ENCODE results near the gene DDX20.
A peak's percentile ranks its signal among the peaks of the same experiment; 100 is the strongest.

The DDX20 gene, protein sequence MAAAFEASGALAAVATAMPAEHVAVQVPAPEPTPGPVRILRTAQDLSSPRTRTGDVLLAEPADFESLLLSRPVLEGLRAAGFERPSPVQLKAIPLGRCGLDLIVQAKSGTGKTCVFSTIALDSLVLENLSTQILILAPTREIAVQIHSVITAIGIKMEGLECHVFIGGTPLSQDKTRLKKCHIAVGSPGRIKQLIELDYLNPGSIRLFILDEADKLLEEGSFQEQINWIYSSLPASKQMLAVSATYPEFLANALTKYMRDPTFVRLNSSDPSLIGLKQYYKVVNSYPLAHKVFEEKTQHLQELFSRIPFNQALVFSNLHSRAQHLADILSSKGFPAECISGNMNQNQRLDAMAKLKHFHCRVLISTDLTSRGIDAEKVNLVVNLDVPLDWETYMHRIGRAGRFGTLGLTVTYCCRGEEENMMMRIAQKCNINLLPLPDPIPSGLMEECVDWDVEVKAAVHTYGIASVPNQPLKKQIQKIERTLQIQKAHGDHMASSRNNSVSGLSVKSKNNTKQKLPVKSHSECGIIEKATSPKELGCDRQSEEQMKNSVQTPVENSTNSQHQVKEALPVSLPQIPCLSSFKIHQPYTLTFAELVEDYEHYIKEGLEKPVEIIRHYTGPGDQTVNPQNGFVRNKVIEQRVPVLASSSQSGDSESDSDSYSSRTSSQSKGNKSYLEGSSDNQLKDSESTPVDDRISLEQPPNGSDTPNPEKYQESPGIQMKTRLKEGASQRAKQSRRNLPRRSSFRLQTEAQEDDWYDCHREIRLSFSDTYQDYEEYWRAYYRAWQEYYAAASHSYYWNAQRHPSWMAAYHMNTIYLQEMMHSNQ

DNA sequence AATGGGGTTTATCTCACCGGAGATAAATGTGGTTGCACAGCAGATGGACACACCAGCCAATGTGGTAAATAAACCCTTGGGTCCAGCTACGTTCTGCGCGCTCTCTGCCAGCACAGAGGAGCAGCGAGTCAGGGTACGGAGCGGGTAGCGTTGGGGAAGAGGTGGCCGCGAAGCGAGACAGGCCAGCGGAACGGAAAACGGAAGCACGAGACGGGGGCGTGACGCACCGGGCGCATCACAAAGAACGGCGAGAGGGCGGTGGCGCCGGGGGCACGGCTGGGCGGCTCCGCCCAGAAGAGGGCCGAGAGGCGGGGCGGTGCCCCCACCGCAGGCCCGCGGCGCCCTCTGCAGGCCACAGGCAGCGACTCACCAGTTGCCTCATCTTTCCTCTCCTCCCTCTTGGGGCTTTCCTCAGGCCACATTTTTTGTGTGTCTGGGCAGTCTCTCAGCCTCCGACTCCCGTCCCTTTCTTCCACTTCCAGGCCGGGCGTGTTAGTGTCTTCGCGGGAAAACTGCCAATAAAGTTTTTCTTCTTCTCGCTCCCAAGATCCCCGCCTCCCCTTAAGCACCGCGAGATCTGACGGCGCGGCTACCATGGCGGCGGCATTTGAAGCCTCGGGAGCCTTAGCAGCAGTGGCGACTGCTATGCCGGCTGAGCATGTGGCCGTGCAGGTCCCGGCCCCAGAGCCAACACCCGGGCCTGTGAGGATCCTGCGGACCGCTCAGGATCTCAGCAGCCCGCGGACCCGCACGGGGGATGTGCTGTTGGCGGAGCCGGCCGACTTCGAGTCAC, at the start of gene DDX20:
DDX20 (plus strand) TSS at position 571 of the 793 bp plus-strand sequence; CDS start at position 595, 24 bp downstream.
- peak; percentile 98 for DNase-seq (ENCODE audit: low spot score)

DNA sequence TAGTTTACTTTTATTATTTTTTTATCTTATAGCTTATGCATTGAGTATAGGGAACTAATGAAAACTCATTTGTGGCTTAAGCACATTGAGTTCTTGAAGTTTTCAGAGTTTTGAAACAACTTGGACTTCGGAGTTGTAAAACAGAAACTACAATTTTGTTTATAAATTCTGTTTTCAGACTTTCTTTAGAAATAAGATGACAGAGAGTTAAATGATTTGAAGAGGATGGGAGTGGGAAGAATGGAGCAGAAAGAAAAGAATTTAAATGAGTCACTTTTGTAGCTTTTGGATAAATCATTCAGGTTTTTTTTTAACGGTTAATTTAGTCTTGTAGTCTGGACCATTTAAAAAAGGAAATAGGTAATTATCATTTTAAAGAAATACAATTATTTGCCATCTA, 48.8 kb upstream of the DDX20 start:
- DNase-seq (ENCODE audit: low spot score), result no peak

DNA sequence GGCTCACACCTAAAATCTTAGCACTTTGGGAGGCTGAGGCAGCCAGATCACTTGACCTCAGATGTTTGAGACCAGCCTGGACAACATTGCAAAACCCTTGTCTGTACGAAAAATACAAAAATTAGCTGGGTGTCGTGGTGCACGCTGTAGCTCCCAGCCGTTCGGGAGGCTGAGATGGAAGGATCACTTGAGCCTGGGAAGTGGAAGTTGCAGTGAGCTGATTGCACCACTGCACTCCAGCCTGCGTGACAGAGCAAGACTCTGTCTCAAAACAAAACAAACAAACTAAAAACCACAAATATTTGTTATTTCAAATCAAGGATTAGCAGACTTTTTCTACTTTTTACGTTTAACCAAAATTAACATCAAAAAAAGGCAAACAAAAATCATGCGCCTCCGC, 47.8 kb upstream of the DDX20 start:
- no peak for DNase-seq (ENCODE audit: low spot score)

DNA sequence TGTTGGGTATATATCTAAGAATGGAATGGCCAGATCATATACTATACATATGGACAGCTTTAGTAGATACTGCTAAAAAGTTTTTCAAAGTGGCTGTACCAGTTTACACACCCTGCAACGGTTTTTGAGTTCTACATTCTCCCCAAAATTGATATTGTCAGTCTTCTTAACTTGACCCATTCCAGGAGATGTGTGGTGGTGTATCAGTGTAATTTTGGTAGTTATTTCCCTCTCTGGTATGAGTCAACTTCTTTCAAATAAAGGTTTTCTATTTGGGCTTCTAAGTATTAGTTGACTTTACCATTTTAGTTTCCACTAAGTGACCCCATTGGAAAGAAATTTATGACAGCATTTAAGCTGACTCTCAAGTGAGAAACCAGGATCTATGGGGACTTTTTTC, 45.7 kb upstream of the DDX20 start:
- no peak for DNase-seq (ENCODE audit: low spot score)

DNA sequence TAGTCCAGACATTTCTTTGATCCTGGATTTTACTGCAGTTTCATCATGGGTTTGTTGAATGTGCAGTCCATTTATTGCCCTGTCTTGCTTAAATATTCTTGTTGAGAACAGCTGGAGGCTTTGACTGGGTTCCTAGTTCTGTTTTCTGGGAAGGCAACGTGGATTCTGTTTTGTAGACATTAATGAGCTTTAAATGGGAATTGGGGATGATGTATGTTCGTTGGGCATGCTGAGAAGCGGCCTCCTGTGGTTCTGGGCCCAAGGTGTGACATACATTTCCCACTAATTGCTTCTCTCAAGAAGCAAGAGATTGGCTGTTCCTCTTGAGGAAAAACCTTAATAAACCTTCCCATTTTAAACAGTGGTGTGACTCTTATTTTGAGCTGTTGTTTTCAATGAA, 39.4 kb upstream of the DDX20 start:
- no peak for DNase-seq (ENCODE audit: low spot score)

DNA sequence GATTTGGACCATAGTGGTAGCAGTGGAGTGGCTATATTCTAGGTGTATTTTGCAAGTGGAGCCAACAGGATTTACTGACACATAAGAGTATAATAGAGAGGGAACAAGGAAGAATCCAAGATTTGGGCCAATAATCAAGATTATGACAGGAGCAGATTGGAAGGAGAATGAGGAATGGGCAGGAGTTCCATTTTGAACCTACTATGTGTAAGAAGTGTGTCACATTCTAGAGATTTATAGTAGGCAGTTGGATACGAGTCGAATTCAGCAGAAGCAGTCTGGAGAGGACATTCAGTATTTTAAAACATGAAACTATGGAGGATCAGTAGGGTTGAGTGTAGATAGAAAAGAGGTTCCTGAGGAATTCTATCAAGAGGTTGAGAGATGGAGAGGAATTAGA, 38.3 kb upstream of the DDX20 start:
- DNase-seq (ENCODE audit: low spot score), result no peak

DNA sequence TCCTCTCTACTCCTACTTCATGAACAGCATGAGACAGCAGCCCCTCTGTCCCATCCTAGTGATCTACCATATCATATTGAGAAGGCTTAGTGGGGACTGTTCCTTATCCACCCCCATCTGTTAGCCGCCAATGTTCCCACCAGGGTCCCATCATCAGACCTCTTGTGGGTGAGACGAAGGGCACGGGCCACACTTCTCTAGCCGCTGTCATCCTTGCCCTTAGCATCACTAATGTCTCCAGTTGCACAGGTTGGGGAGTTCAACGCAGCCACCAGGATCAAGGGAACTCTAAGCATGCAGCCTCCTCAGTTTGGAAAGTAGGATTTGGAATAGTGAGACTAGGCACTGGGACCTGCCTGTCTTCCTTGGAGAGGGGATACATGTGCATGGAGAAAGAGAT, 36.6 kb upstream of the DDX20 start:
- no peak for DNase-seq (ENCODE audit: low spot score)

DNA sequence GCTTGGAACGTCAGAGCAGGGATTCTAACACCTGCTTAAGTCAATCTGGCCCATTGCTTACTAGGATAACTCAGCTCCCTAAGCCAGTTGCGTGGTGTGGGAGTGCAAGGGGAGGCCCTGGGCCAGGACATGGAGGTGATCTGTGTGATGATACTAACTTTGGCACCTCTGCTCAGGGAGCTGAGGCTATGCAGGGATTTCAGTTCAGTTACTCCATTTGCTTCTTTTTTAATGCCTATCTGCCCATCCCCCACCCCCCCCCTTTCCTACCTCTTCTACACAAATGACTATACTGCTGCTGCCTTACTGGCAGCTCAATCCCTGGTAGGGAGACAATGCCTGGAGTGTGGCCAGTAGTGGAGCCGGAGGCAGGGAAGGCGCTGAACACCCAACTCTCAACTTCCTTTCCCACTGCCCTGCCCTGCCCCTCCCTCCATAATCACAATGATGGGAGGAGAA, 36.0 kb upstream of the DDX20 start:
- no peak for DNase-seq (ENCODE audit: low spot score)

DNA sequence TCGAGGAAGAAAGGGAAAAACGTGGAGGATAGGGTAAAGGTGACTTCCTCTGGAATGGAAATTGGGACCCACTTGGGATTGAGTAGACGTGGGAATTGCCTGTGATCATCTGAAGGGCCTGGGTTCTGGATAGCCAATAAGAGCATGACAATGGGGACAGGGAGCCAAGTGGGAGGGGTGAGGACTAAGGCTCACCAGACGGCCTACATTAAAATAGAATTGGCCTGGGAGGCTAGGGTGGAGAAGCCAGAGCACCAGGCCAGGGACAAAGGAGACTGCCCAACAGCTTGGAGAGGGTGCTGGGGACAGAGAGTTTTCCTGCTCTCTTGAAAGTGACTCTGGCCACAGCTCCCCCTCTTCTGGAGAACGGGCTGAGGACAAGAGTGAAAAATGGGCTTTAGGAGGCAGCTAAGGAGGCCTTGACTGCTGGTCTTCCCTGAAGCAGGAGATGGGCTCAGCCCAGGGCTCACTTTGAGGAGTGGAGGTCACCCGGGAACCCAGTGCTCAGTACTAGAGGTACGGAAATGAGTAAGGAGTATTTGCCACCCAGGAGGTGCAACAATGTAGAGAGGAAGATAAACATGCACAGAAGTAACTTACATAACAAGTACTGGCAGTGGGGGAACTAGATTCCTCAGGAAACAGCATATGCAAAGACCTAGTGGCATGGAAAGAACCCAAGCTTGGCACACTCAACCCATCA, 35.3 kb upstream of the DDX20 start:
- DNase-seq (ENCODE audit: low spot score), result no peak

DNA sequence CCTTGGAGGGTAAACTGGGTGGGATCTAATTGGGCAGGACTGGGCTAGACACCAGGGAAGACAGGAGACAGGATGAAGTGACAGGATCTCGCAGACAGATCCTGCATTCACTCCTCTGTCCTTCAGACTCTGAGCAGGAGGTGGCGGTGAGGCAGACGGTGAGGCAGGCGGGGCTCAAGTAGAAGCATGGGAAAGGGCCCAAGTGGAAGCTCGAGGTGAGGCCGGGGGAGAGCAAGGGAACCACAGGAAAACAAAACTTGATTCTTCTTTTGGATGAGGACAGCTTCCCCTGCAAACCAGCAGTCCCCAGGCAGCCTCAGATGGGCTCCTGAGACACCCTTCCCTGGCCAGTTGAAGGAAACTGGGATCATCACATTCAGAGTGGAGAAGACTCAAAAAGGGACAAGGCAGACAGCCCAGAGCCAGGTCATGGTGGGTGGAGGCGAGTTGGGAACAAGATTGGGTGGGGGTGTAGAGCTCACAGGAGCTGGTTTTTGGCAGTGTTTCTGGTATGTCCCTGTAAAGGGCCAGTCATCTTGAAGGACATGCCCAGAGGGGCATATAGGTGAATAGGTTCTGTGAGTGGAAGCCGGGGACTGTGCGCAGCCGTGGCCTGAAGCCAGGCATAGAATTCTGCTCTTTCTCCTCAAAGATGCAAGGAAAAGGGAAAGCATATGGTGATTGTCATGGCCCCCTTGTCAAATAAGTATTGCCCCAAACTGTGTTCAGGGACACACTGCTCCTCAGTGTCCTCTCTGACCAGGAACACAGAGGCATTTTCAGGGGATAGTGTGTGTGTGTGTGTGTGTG, 34.5 kb upstream of the DDX20 start:
- no peak for DNase-seq (ENCODE audit: low spot score)

DNA sequence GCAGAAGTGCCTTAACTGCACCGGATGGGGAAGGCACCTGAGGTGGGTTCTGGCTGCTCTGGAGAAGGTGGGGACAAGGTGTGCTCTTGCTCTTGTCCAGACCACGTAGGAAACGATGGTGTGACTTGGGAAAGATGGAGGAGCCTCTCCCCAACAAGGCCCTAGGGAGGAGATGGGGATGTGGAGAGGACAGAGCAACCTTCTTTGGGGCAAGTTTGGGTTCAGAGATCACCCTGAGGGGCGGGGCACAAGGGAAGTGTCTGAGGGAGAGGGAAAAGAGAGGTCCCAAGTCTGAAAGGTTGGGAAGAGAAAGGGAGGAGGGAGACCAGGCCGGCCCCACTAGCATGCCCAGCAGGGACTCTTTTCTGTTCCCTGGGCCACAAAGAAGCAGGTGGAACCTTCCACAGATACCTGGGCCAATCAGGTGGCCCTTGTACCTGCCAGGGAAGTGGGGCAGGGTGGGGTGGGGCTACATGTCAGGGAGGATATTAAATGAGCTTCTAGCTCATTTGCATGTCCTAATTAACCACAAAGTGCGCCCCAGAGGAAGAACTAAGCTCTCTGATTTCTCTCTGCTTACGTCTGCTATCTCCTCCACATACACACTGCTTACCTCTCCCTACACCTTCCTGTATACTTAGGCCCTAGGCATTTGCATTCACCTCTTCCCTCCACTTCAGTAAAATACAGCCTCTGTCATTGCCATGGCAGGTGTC, 32.5 kb upstream of the DDX20 start:
- DNase-seq (ENCODE audit: low spot score), result no peak

DNA sequence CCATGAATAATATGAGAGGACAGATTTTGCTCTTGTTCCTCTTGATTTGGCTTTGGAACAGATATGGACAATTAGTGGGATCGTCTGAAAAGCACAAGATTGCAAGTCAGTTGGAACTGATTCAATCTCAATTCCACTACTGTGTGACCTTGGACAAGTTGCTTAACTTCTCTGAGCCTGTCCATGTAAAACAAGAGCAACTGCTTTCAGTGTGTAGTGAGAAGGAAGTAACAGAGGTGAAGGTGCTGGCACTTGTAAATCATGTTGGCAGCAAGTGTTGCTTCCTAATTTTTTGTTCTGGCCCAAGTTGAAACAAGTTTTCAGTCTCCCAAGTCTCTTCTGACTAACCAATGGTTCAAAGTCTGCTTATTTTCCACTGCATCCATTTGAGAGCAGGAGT, 31.8 kb upstream of the DDX20 start:
- no peak for DNase-seq (ENCODE audit: low spot score)

DNA sequence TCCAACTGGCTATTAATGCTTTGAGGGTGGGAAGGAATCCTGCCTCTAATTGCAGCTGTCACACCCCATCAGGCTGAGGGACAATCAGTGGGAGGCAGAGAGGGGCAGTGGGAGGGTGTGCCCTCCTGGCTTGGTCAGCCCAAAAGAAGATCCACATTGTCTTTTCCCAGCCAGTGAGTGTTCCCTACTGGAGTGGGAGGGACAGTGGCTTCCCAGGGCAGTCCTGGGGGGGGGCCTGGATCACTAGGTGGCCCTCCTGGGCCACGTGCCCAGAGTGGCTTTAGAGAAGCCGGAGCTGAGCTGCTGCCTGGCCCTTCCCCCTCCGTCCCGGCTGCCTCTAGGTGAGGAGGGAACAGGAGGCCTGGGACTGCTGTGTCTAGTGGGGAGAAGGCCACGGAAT, 30.5 kb upstream of the DDX20 start:
- no peak for DNase-seq (ENCODE audit: low spot score)

DNA sequence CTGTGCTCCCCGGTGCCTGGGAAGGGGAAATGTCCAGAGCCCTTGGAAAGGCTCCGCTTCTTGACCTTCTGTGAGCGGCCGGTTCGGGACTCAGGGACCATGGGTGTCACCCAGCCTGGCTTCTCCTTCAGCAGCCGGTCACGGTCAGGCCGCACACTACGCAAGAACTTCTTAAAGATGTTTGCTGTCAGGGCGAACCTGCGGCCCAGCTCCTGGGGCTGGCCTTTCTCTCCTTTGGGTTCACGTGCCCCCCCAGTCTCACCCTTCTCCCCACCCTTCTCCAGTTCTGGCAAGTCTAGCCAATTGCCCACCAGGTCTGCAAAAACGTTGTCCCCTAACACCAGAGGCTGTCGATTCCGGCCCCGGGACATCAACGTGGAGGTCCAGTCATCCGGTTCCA, 28.6 kb upstream of the DDX20 start:
- DNase-seq (ENCODE audit: low spot score), result no peak

DNA sequence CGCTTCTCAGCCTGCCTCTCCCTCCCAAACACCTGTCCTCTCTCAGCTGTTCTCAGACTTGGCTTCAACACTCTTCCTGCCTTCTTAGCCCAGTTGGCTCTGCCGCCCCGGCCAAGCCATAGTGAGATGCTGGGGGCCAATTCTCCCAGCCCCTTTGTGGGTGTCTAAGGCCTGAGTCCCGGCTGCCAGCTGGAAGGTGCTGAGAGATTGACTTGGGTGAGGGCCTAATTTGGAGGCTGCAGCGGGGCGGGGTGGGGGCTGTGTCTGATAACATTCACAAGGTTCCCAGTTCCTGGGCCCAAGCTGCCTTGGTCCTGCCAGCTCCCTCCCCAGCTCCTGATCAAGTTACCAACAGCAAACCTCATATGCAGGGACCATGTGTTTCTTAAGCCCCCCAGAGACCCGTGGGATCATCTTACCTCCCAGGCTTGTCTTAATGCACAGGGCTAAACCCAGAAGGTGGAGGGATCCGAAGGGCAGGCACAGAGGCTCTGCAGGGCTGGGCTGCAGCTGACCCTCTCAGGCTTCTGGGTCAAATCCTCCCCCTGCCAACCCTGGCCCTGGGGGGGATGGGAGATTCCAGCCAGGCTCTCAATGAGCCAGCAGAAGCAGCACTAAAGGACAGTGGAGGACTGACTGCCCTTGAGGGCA, 26.3 kb upstream of the DDX20 start:
- no peak for DNase-seq (ENCODE audit: low spot score)

DNA sequence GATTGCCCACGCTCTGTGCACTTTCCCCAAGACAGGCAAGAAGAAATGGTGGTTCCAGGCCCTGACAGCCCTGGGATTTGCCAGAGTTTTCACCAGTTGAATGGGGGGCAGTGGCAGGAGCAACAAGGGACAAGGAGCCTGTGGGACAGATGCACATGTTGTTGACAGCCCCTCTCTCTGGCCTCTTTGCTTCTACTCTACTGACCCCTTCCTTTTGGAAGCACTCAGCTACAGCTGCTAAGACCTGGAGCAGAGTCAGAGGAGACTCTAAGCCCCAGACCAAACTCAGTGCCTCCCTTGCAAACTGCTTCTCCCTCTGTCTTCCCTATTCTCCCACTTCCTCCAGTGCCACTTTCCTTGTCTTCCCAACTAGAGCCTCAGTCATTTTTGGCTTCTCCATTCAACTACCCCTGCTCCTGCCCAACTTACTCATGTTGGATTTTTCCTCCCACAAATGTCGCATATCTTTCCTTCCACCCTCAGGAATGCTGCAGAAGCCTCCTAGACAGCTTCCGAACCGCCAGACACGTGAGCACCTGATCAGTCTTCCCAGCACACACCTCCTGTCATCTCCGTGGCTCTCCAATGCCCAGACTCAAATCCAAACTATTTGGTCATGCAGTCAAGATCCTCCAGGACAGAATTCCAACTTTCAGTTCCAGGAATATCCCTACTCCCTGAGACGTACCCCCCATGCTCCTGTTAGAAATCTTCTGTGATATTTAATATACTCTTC, 25.6 kb upstream of the DDX20 start:
- no peak for DNase-seq (ENCODE audit: low spot score)

DNA sequence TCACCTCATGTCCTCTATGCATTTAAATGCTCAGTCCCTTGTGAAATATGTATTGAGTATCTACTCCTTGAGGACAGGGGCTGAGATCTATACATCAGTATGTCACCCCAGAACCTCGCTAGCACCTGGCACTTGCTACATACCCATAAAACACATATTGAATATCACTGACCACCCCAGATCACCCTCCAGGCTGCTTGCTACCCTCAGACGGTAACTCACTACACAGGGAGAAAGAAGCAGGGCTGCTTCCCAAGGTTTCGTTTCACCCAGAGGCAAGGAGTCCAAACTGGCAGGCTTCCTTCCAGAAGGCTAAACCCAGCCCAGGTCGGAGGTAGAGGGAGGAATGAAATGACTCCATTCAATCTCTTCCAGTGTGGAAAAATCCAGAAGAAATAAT, 25.0 kb upstream of the DDX20 start:
- DNase-seq (ENCODE audit: low spot score), result no peak

DNA sequence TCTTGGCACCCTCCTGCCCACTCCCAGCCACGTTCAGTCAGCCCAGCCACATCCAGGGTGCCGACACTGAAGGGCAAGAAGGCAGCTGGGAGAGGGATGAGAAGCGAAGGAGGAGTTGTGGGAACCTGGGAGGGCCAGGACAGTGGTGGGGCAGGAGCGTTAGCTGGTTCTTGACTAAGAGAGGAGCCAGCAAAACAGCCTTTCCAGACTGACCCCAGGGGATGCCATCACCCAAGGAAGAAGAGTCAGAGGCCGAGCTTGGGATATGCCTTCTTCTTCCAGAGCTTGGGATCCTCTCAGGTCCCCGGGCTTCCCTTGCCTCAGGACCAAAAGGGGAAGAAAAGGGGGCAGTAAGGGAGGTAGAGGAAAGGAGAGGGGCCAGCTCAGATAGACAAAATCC, 23.7 kb upstream of the DDX20 start:
- no peak for DNase-seq (ENCODE audit: low spot score)

DNA sequence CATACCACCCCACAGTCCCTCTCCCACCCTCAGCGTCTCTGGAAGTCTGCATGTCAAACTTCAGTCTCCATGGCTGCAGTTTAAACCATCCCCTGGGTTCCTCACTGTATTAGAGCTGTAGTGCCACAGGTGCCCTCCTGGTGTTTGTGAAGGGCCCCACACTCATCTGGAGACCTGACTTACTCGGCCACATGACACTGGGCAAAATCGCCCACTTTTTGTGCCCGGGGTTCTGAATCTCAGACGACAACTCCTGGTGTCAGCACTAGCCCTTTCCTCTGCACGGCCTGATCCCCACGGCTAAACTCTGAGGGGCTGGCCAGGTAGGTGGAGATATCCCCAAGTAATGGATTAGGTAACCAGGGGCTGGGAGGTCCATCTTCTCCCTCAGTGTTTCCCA, 23.0 kb upstream of the DDX20 start:
- DNase-seq (ENCODE audit: low spot score), result no peak
